ENCODE data around the gene FFAR3. TPM values are rescaled to one million over a fixed set of nuclear protein-coding genes. Genes with fewer than 3 reads are reported as not detected.

Gene FFAR3
- total and polyA plus RNA-seq, 2 donors (not counting 3 experiments of a cell fraction or from before 2014, with no cell fraction given) = not detected

DNA sequence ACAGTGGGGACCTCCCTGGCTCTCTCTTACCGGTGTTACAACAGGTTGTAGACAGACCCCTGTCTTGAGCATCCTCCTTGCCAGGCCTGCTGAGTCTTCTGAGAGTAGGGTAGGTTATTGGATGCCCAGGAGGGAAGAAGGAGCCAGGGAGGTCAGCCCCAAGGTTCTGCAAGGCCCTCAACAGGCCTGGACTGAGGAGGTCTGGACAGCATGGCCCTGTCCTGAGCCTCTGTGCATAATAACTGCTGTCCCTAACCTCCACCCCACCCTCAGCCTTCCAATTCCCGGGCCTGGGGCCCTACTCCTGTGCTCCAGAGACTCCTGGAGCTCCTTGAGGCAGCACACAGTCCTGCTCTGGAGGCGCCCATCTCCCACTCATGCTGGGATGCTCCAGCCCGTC, 28.9 kb upstream of the FFAR3 start:
- dilution Hi-C loops (cut with MboI; ENCODE audit: extremely low pct_ligation_motif_present, low sequenced_read_pairs) = no loop called here
- no peak for FAIRE-seq
- Histone ChIP-seq H3K27ac (ENCODE audit: insufficient read depth, low read depth, low read length) (no peak overlapping the region), H4K20me1 (replicated peaks; ENCODE audit: control insufficient read depth, extremely low read depth, insufficient read depth, low read length) (no peaks in the 10 kb centered on the region), H3K9ac (replicated peaks; ENCODE audit: extremely low read depth, insufficient read depth, low read length) (no peak overlapping the region), H3K36me3 (ENCODE audit: control insufficient read depth in 2 of 2, extremely low read depth in 1 of 2, insufficient read depth in 2 of 2, low read length in 2 of 2) (no peaks in the 10 kb centered on the region), H3K9me1 (replicated peaks; ENCODE audit: control insufficient read depth, extremely low read depth, insufficient read depth, low read length) (no peaks in the 10 kb centered on the region), H3K4me2 (ENCODE audit: insufficient read depth, low read length) (no peak overlapping the region), H3K4me1 (ENCODE audit: control insufficient read depth, extremely low read depth, insufficient read depth, low read length) (no peaks in the 10 kb centered on the region), H3K4me3 (replicated peaks in 1 of 3; ENCODE audit: insufficient read depth in 1 of 3, low read depth in 1 of 3, low read length in 3 of 3) (no peak overlapping the region), H2AFZ (ENCODE audit: low read depth, low read length) (no peak overlapping the region), H3K79me2 (ENCODE audit: control insufficient read depth, insufficient read depth, low read length) (no peaks in the 10 kb centered on the region), H3K9me3 (replicated peaks; ENCODE audit: control insufficient read depth, insufficient read depth, low read length) (no peaks in the 10 kb centered on the region), H3K27me3 (ENCODE audit: control insufficient read depth in 2 of 2, insufficient read depth in 2 of 2, low read length in 2 of 2) (peaks cover 3 to 5% of the 10 kb centered on the region in 2 experiments)
- DNase-seq (ENCODE audit: low read depth, low spot score) = no peak
- ChIA-PET CTCF (no interaction called here), POLR2A (no interaction called here)
- intact Hi-C loops (cut with micrococcal nuclease) = no loop called here
- TF ChIP-seq POLR2AphosphoS5 (IDR thresholded peaks at IDR 0.05; ENCODE audit: insufficient read depth, low read depth, low read length) (no peak), MYC (IDR thresholded peaks at IDR 0.05; ENCODE audit: low read depth, low read length) (no peak), JUN (IDR thresholded peaks at IDR 0.05; ENCODE audit: borderline replicate concordance, insufficient read depth, insufficient read length, low read depth) (no peak), GATA2 (IDR thresholded peaks at IDR 0.05; ENCODE audit: insufficient read depth, insufficient read length, low read depth, low read length) (no peak), POLR2A (IDR thresholded peaks at IDR 0.05; ENCODE audit: low read depth, low read length) (no peak), FOS (IDR thresholded peaks at IDR 0.05; ENCODE audit: borderline replicate concordance, insufficient read depth, low read length) (no peak), EZH2 (IDR thresholded peaks at IDR 0.05; ENCODE audit: borderline replicate concordance, low read depth, low read length, severe bottlenecking) (no peak)
- TF ChIP-seq, protein P1, sequence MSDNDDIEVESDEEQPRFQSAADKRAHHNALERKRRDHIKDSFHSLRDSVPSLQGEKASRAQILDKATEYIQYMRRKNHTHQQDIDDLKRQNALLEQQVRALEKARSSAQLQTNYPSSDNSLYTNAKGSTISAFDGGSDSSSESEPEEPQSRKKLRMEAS (IDR thresholded peaks at IDR 0.05; ENCODE audit: insufficient read depth, insufficient read length) = no peak
- TF ChIP-seq, protein P2, sequence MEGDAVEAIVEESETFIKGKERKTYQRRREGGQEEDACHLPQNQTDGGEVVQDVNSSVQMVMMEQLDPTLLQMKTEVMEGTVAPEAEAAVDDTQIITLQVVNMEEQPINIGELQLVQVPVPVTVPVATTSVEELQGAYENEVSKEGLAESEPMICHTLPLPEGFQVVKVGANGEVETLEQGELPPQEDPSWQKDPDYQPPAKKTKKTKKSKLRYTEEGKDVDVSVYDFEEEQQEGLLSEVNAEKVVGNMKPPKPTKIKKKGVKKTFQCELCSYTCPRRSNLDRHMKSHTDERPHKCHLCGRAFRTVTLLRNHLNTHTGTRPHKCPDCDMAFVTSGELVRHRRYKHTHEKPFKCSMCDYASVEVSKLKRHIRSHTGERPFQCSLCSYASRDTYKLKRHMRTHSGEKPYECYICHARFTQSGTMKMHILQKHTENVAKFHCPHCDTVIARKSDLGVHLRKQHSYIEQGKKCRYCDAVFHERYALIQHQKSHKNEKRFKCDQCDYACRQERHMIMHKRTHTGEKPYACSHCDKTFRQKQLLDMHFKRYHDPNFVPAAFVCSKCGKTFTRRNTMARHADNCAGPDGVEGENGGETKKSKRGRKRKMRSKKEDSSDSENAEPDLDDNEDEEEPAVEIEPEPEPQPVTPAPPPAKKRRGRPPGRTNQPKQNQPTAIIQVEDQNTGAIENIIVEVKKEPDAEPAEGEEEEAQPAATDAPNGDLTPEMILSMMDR (IDR thresholded peaks at IDR 0.05; ENCODE audit: extremely low read depth in 1 of 2, insufficient read depth in 1 of 2, low read depth in 1 of 2, low read length in 2 of 2) = no peak
- no TSS peak for BruUV-seq (replicated peaks)

Measured in endothelial cell of umbilical vein (primary cell).